Urinary bladder (tissue), 4 donors: ENCODE measurements around the gene POU6F2. TPM values are rescaled to one million over a fixed set of nuclear protein-coding genes. Genes with fewer than 3 reads are reported as not detected.

Experiments
- DNase-seq: peaks from one replicate; pipeline ENCODE4 v3.0.0-alpha.2; 2015; ENCODE audit errors: extremely low spot score
- H3K27ac ChIP-seq: one replicate; pipeline ENCODE4 v1.5.1; 2013; ENCODE audit warnings: low read depth, mild to moderate bottlenecking, moderate library complexity
- H3K36me3 ChIP-seq: one replicate; pipeline ENCODE4 v1.6.1; 2013; ENCODE audit warnings: mild to moderate bottlenecking, moderate library complexity; ENCODE audit not compliant: insufficient read depth
- H3K4me1 ChIP-seq: one replicate; pipeline ENCODE4 v1.6.1; 2013; ENCODE audit warnings: mild to moderate bottlenecking, moderate library complexity; ENCODE audit not compliant: insufficient read depth
- H3K4me3 ChIP-seq: one replicate; pipeline ENCODE4 v1.5.1; 2013; ENCODE audit warnings: low read depth, low read length
- WGBS: extraction: QIAGEN DNeasy Blood & Tissue Kit; methylation state at CpG from one replicate; pipeline ENCODE4 v1.1.7; 2013; 5-methylcytosine and 5-hydroxymethylcytosine counted together
- polyA plus RNA-seq: library from polyadenylated mRNA; stranded (reverse); fragments of 200-250 nt; gene quantifications from one replicate; pipeline ENCODE4 v1.2.3, GENCODE V29; 2013
- total RNA-seq: library from RNA; depleted of rRNA; stranded (reverse); fragments of >200 nt; gene quantifications from one replicate; pipeline ENCODE4 v1.2.3, GENCODE V29; 2014
- donor health status: healthy with polysubstance abuse.
- donor health status: healthy.

POU6F2 gene
- total and polyA plus RNA-seq, 2 donors: 2.1 to 5.0 TPM

DNA sequence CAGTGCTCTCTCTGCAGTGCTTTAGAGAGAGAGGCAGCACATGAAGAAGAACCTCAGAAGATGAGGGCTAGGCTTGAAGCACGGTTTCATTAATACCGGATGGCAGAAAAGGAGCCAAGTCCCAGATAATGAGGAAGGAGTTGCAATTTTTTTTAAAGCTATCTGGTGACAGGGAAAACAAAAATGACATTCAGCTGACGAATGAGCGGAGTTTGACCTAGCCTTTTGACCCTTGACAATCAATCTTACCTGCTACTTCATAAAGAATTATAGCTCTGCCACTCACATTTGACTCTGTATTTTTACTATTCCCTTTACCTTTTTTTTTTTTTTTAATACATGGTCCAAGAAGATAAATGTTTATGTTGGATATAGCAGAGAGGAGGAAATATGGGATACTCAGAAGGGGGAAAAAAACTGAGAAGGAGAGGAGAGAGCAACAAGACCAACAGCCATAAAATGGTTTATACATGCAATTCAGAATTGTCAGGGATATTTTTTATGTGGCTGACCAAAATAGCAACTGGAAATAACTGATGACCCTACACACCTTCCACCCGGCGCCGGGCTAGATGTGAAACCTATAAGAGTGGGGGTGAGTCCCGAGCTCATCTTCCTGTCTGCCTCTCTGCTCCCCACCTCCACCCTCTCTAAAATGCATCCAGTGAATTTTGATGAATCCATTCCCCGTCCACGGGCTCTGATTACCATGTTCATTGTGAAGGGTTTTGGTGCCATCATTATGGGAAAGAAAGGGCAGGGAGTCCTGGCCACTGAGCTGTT lies 314.1 kb downstream of the POU6F2 start:
- Histone ChIP-seq H3K4me3 (no peak overlapping the region), H3K36me3 (no peaks in the 10 kb centered on the region), H3K27ac (no peak overlapping the region), H3K4me1 (no peaks in the 10 kb centered on the region)
- DNase-seq: no peak
- 58% methylated on average over 10 of the region's 10 CpGs for WGBS

DNA sequence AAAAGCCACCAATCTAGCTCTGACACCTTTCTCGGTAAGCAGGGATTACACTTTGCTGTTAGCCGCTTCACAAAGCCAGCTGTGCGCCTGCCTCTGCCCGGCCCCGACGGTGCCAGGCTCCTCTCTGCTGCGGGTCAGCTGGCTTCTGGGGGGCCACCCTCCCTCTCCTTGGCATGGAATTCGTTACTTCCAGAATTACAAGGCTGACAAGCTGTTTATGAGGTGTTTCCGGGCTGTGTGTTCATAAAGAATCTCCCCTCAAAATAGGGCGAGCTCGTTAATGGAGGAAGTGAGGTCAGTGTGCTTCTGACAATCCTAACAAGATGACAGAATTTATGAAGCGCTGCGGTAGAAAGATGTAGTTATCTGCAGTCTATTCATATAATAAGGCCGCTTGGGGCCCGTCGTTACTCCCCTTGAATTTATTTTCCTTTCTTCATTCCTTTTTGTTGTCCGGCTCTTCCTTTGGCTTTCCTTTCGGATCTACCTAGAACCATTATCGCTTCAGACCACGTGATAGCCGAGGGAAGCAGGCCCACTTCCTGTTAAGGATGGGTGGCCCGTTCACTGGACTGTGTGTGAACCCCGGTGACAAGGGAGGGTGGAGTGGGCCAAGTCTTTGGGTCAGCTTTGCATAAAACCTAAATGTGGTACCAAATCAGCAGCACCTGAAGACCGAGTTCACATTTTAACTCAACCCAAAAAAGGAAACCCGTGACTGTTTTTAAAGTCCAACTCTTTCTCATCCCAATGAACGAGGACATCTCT lies 315.5 kb downstream of the POU6F2 start:
- H3K4me3 ChIP-seq: no peak overlapping the region
- WGBS: 56% methylated on average over 26 of the region's 26 CpGs
- no peaks in the 10 kb centered on the region for H3K36me3 ChIP-seq
- no peak overlapping the region for H3K27ac ChIP-seq
- DNase-seq: no peak
- H3K4me1 ChIP-seq: no peaks in the 10 kb centered on the region

DNA sequence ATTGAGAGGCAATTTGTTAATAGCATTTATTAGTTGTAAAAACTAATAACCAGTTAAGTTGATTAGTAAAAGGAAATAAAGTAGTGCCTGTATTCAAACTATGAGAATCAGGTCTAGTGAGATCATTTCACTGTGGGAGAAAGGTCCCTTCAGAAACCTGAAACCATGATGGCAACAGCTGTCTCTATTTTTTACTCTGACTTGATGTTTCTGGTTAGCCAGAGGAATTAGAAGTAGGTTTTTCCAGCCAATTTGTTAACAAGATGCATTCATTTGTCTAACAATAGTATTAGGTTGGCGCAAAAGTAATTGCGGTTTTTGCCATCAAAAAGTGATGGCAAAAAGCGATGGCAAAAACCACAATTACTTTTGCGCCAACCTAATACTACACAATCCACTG lies 316.3 kb downstream of the POU6F2 start:
- no peaks in the 10 kb centered on the region for H3K36me3 ChIP-seq
- H3K27ac ChIP-seq: no peak overlapping the region
- no peak overlapping the region for H3K4me3 ChIP-seq
- 98% methylated on average over 4 of the region's 4 CpGs for WGBS
- DNase-seq: no peak
- no peaks in the 10 kb centered on the region for H3K4me1 ChIP-seq

DNA sequence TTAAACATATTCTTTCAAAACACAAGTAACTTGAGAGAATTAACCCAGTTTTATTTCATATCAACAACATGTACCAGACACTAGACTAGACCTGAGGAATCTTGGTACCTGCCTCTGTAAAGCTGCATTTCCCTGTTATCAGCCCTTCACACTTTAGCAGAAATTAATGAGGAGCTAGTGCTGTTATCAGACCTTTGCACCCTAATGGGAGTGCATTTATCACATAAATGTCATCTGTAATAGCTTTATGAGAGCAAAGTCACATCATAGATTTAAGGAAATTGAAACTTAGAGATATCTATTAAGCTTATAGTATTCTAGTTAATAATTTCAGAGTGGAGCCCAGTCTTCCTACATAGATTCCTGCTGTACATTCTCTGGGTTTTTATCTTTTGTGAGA lies 318.1 kb downstream of the POU6F2 start:
- no peak for DNase-seq
- Histone ChIP-seq H3K4me3 (no peak overlapping the region), H3K4me1 (no peaks in the 10 kb centered on the region), H3K27ac (no peak overlapping the region), H3K36me3 (no peaks in the 10 kb centered on the region)

DNA sequence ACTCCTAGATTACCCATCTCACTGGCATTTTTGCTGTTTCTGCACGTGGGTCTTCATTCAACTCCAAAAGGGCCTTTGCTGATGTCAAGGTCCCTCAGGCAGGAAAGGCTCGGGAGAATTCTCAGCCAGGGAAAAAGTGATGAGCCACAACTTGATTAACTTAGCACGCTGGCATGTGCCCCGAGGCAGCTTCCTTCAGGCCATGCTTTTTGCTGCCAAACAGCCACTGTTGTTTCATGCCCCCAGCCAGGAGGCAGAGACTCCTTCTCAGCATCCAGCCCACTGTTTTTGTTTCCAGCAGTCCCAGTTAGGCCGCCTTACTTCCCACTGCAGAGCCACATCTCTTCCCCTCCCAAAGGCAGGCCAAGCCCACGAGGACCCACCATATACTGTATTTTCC lies 322.0 kb downstream of the POU6F2 start:
- no peak overlapping the region for H3K4me3 ChIP-seq
- H3K27ac ChIP-seq: peak overlapping the region; percentile 35
- no peak for DNase-seq
- 45% methylated on average over 6 of the region's 6 CpGs for WGBS
- H3K36me3 ChIP-seq: no peaks in the 10 kb centered on the region
- no peaks in the 10 kb centered on the region for H3K4me1 ChIP-seq

DNA sequence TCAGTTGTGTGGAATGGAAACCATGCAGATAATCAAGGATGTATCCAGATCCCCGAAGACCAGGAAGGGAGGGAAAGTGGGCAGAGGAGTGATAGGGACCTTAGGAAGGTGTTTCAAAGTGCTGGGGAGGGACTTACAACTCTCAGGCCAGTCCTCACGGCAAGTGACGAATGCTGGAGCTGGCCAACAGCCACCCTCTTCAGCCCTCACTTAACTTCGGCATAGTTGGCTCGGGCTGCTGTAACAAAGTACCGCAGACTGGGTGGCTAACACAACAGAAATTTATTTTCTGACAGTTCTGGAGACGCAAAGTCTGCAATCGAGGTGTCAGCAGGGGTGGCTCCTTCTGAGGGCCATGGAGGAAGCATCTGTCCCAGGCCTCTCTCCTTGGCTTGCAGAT lies 322.6 kb downstream of the POU6F2 start:
- DNase-seq: no peak
- 25% methylated on average over 8 of the region's 8 CpGs for WGBS
- Histone ChIP-seq H3K27ac (no peak overlapping the region), H3K4me1 (no peaks in the 10 kb centered on the region), H3K4me3 (no peak overlapping the region), H3K36me3 (no peaks in the 10 kb centered on the region)

DNA sequence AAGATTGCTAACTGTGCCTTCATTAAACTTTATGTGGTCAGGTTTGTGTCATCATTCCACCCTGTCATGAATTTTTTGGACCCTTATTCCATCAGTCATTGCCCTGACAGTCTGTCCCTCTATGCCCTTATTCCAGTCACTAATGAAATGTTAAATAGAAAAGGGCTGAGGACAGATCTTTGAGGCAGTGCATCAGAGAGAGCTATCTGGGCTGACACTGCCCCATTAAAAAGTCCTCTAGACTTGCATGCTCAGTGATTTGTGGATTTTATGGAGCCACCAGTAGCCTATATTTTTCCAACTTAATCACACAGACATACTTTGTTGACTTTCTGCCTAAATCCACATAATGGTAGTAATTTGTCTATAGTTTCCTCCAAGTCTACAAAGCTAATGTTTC lies 323.8 kb downstream of the POU6F2 start:
- H3K36me3 ChIP-seq: no peaks in the 10 kb centered on the region
- no peak overlapping the region for H3K27ac ChIP-seq
- H3K4me3 ChIP-seq: no peak overlapping the region
- no peaks in the 10 kb centered on the region for H3K4me1 ChIP-seq
- no peak for DNase-seq

DNA sequence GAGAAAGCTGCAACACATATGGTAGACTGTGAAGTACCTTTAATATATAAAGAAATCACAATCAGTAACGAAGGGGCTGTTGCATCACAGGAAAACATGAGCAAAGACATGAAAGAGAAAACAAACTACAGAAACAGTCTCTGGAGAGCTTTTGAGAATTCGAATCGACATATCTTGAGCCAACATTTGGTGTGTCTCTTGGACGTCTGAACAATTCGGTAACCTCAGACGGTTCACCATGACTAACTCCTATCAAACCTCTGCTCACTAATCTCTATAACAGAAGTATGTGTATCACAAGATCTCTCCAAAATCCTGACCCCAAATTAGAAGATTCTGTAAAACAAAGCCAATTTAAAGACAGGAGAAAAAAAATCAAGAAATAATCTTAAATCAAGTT lies 326.5 kb downstream of the POU6F2 start:
- Histone ChIP-seq H3K4me1 (no peaks in the 10 kb centered on the region), H3K4me3 (no peak overlapping the region), H3K36me3 (no peaks in the 10 kb centered on the region), H3K27ac (no peak overlapping the region)
- WGBS: 81% methylated on average over 6 of the region's 6 CpGs
- DNase-seq: no peak

DNA sequence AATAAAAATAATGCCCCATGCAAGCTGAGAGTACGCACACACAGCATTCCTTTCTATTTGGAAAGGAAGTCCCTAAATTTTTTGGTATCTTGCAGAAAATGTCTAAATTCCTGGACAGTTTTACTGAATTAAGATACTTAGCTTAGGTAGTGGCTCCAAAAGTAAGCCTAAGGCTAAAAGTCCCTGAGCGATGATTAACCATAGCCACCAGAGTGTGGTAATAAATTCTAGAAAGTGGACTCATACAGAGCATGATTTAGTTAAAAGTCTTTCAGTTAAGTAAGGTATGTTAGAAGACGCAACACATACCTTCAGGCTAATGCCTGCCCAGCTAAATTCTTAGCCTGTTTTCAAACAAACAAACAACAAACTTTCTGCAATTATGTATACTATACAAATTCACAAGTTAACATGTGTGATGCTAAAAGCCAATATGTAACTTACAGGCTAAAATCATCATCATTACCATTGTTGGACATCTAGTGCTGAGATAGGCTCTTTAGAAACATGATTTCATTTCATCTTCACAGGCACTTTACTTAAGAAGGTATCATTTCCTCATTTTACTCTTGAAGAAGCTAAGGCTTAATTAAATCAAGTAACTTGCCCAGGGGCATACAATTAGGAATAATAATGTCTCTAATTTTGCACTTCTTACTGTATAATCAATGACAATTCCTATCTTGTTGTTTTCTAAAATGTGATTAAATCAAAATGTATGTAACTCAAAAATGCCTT lies 327.1 kb downstream of the POU6F2 start:
- no peaks in the 10 kb centered on the region for H3K36me3 ChIP-seq
- 91% methylated on average over 3 of the region's 3 CpGs for WGBS
- no peaks in the 10 kb centered on the region for H3K4me1 ChIP-seq
- H3K4me3 ChIP-seq: no peak overlapping the region
- DNase-seq: no peak
- no peak overlapping the region for H3K27ac ChIP-seq

DNA sequence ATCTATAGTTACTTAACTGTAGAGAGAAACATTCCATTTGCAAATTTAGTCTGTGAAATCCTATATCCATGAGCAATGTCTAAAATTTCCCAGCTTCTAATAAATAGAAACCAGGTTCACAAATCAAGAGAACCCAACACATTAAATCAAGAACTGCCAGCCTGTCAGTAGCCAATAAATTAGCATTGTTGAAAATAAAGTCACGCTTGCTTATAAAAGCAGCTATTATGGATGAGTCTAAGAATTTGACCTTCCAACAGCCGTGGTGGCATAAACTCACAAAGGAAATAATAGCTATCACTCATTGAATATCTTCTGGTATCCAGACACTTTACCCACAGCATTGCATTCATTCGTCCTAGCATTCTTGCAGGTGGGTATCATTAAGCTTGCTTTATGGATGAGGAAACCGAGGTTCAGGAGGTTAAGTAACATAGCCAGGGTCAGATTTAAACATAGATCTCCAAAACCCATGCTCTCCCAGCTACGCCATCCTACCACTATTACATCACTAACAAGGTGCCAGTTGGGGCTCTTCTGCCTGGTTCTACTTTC lies 328.4 kb downstream of the POU6F2 start:
- Histone ChIP-seq H3K36me3 (no peaks in the 10 kb centered on the region), H3K4me1 (no peaks in the 10 kb centered on the region), H3K27ac (no peak overlapping the region), H3K4me3 (no peak overlapping the region)
- WGBS: 76% methylated on average over 5 of the region's 5 CpGs
- no peak for DNase-seq

DNA sequence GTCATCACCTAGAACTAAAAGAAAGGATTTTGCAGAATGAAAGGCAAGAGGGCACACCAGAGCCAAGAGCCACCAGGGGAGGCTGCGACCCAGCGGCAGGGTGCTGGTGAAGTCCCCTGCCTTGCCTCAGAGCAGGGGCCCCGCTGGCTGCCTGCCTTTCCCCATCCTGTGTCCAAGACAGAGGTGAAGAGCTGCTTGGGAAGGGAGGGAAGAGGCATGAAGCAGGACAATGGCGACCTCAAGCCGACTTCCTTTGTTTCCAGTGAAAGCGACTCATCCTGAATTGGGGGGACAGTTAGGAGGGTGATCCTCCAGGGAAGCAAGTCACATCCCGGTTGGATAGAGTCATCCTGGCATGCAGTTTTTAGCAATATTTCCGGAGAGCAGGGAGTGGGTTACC lies 333.0 kb downstream of the POU6F2 start:
- Histone ChIP-seq H3K4me1 (no peaks in the 10 kb centered on the region), H3K4me3 (no peak overlapping the region), H3K27ac (no peak overlapping the region), H3K36me3 (no peaks in the 10 kb centered on the region)
- no peak for DNase-seq
- WGBS: 74% methylated on average over 8 of the region's 8 CpGs

DNA sequence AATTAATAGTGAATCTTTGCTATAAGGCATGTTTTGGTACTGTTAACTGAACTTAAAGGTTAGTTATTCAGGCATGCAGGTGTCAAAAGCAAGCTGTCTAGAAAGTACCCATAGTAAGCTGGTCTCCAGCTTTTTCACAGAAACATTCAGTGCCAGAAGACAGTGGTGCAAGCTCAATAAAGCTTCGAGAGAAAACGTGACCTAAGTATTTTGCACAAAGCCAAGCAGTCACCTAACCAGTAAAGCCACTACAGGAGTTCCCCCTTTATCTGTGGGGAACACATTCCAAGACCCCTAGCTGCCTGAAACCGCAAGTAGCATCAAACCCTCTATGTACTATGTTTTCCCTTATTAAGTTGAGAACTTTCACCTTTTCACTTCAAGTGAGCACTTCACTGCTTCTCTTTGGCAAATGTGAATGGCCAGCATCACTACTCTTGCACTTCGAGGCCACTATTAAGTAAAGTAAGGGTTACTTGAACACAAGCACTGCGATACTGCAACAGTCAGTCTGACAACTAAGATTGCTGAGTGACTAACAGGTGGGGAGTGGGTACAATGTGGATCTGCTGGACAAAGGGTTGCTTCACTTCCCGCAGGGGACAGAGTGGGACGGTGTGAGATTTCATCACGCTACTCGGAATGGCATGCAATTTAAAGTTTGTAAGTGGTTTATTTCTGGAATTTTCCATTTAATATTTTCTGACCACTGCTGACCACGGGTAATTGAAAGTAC lies 334.7 kb downstream of the POU6F2 start:
- H3K4me1 ChIP-seq: no peaks in the 10 kb centered on the region
- no peak overlapping the region for H3K27ac ChIP-seq
- no peak for DNase-seq
- no peak overlapping the region for H3K4me3 ChIP-seq
- no peaks in the 10 kb centered on the region for H3K36me3 ChIP-seq
- WGBS: 83% methylated on average over 10 of the region's 10 CpGs

DNA sequence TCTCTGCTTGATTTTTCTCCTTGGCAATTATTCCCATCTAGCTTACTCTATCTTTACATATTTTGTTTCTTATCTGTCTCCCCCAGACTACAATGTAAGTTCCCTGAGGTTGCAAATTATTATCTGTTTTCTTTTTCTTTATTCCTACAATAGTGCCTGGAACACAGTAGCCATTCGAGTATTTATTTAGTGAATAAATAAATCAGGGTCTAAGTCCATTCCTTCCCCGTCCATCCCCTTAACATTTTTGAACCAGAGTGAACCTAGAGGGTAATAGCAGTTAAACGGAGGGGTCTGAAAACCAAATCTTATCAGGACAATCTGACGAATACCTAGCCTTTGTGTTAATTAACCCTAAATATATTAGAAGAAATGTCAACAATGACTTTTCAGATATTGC lies 335.7 kb downstream of the POU6F2 start:
- H3K36me3 ChIP-seq: no peaks in the 10 kb centered on the region
- 75% methylated on average over 4 of the region's 4 CpGs for WGBS
- no peak for DNase-seq
- no peak overlapping the region for H3K4me3 ChIP-seq
- no peaks in the 10 kb centered on the region for H3K4me1 ChIP-seq
- no peak overlapping the region for H3K27ac ChIP-seq
